SH-SY5Y (cell line): ENCODE measurements around the gene PTPRD.

Experiments used
- GATA2 ChIP-seq: IDR thresholded peaks from 2 replicates; pipeline ENCODE4 v1.6.1; 2011; ENCODE audit warnings: mild to moderate bottlenecking, low read depth, low read length
- GATA3 ChIP-seq: IDR thresholded peaks from 2 replicates; pipeline ENCODE4 v1.6.1; 2011; ENCODE audit warnings: low read depth, mild to moderate bottlenecking, low read length, moderate library complexity

DNA sequence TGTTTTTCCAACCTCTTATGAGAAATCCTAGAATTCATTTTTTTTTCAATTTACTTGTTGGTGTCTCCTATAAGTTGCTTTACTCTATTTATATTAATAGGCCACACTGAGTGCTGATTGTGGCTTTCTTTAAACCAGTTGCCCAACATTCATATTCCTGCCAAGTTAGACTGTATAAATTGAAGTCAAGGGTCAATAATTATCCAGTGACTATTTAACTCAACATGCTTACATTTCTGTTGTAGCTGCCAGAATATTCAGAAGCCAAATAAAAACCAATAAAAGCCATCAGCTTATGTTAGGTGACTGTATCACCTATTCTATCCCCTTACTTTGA is 169.0 kb downstream of the PTPRD start:
- TF ChIP-seq GATA2, result no peak
- TF ChIP-seq GATA3, result no peak
